Naive B cell (primary cell): ENCODE data around the gene HECTD1. TPM values are rescaled to one million over a fixed set of nuclear protein-coding genes. Genes with fewer than 3 reads are reported as not detected.
"Not testable (repeated sequence)": the region's sequence is repeated elsewhere in the genome, so short reads cannot be mapped to it uniquely, and the experiment has no call there.

ENCODE experiments used
- ATAC-seq, 2 donors: fragments of 150-1000 bp; cut with Tn5 transposase; 2 replicates each; pipeline ENCODE4 v1.10.0; 2021; ENCODE audit warnings: low read depth in 2 of 2, mild to moderate bottlenecking in 2 of 2, moderate library complexity in 2 of 2
- DNase-seq: peaks from one replicate; pipeline ENCODE4 v3.0.0; 2022
- H3K27ac Mint-ChIP-seq, 6 donors: one replicate each; pipeline ENCODE4 v1.8.0; 2020 to 2022; ENCODE audit warnings: mild to moderate bottlenecking in 6 of 6, mixed read lengths in 6 of 6, moderate library complexity in 5 of 6, inconsistent platforms in 2 of 6
- H3K27me3 Mint-ChIP-seq, 3 donors: one replicate each; pipeline ENCODE4 v1.8.0; 2021 to 2022; ENCODE audit warnings: mixed read lengths in 3 of 3, mild to moderate bottlenecking in 1 of 3
- H3K36me3 Mint-ChIP-seq, 2 donors: one replicate each; pipeline ENCODE4 v1.8.0; 2020 to 2022; ENCODE audit warnings: mixed read lengths in 2 of 2, inconsistent platforms in 1 of 2, mild to moderate bottlenecking in 1 of 2
- H3K4me1 Mint-ChIP-seq, 3 donors: one replicate each; pipeline ENCODE4 v1.8.0; 2020 to 2022; ENCODE audit warnings: mixed read lengths in 3 of 3, inconsistent platforms in 1 of 3, mild to moderate bottlenecking in 1 of 3, moderate library complexity in 1 of 3
- H3K4me3 Mint-ChIP-seq, 8 donors: one replicate each; pipeline ENCODE4 v1.8.0; 2020 to 2022; ENCODE audit warnings: mild to moderate bottlenecking in 8 of 8, mixed read lengths in 8 of 8, moderate library complexity in 8 of 8, inconsistent platforms in 2 of 8
- H3K9me3 Mint-ChIP-seq, 7 donors: one replicate each; pipeline ENCODE4 v1.8.0; 2020 to 2022; ENCODE audit warnings: mixed read lengths in 7 of 7, mild to moderate bottlenecking in 5 of 7, inconsistent platforms in 2 of 7, moderate library complexity in 1 of 7
- polyA plus RNA-seq, 6 donors: library from polyadenylated mRNA; unstranded; fragments of 300-500 nt; fragmentation: Illumina TruSeq; gene quantifications; one replicate each; pipeline ENCODE4 v1.2.3, GENCODE V29; 2021; ENCODE audit warnings: low read depth in 6 of 6

HECTD1 gene
- polyA plus RNA-seq, 6 donors from 2014 or later, result 14.5 to 42.7 (median 35.0) TPM

- Mint-ChIP-seq H3K9me3 (no peaks in the 10 kb centered on the region), H3K27ac (no peak overlapping the region), H3K27me3 (no peaks in the 10 kb centered on the region), H3K4me1 (peaks cover 7 to 12% (median 11%) of the 10 kb centered on the region in 3 donors), H3K4me3 (no peak overlapping the region), H3K36me3 (no peaks in the 10 kb centered on the region)
- no peak for DNase-seq
- no peak for ATAC-seq
These were observed 5.3 kb upstream of the HECTD1 start for GRCh38 chr14:31212893-31213292.

GRCh38 chr14:31209605-31210004, 2.0 kb upstream of the HECTD1 start:
- Mint-ChIP-seq H3K27ac (peak overlapping the region in 4 of 6 donors; percentile 64 to 99 (median 96)), H3K36me3 (no peaks in the 10 kb centered on the region), H3K4me1 (peaks cover 21 to 25% (median 21%) of the 10 kb centered on the region in 3 donors), H3K27me3 (no peaks in the 10 kb centered on the region), H3K4me3 (peak overlapping the region in 3 of 8 donors; percentile 29 to 97 (median 61)), H3K9me3 (no peaks in the 10 kb centered on the region)
- DNase-seq, result no peak
- ATAC-seq, result no peak

DNA sequence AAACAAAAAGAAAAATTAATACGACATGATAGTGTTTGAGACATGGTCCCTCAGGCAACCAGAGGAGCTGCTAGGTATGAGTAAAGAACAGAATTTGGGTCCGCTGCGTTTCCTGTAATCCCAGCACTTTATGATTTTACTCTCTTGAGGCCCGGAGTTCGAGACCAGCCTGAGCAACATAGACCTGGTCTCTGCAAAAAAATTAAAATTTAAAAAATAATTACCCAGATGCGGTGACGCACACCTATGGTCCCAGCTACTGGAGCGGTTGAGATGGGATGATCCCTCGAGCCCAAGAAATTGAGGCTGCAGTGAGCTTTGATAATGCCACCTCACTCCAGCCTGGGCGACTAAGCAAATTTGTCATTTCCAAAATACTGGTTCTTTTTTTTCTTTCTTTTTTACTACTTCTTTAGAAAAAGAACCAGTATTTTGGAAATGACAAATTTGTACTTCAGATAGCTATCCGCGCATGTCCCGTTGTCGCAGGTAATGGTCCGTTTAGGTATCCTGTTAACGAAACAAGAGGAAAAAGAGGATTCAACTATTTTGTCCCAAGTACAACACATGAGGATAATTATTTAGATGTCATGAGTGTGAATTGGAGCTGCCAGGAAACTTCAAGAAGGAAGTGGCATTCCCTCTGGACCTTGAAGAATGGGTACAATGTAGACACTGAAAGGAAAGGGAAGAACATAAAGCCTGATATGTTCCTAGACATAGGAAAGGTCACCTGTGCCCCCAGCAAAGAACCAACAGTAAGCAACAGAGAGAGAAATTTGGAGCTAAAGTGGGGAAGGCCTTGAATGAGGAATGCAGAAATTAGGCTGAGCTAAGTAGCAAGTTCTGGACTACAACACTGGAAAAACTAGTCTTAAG, 1.2 kb upstream of the HECTD1 start:
- H3K4me1 Mint-ChIP-seq, result peaks cover 21 to 26% (median 21%) of the 10 kb centered on the region in 3 donors
- ATAC-seq, result no peak
- H3K27me3 Mint-ChIP-seq, result no peaks in the 10 kb centered on the region
- peak overlapping the region; percentile 90 to 99 (median 97) for H3K4me3 Mint-ChIP-seq
- H3K27ac Mint-ChIP-seq, result peak overlapping the region; percentile 98 to 100 (median 99)
- no peaks in the 10 kb centered on the region for H3K9me3 Mint-ChIP-seq
- DNase-seq, result no peak
- no peaks in the 10 kb centered on the region for H3K36me3 Mint-ChIP-seq

GRCh38 chr14:31207287-31207754, 272 bp downstream of the HECTD1 start:
- H3K9me3 Mint-ChIP-seq, result no peaks in the 10 kb centered on the region
- peak; percentile 28 to 37 for ATAC-seq
- DNase-seq, result no peak

DNA sequence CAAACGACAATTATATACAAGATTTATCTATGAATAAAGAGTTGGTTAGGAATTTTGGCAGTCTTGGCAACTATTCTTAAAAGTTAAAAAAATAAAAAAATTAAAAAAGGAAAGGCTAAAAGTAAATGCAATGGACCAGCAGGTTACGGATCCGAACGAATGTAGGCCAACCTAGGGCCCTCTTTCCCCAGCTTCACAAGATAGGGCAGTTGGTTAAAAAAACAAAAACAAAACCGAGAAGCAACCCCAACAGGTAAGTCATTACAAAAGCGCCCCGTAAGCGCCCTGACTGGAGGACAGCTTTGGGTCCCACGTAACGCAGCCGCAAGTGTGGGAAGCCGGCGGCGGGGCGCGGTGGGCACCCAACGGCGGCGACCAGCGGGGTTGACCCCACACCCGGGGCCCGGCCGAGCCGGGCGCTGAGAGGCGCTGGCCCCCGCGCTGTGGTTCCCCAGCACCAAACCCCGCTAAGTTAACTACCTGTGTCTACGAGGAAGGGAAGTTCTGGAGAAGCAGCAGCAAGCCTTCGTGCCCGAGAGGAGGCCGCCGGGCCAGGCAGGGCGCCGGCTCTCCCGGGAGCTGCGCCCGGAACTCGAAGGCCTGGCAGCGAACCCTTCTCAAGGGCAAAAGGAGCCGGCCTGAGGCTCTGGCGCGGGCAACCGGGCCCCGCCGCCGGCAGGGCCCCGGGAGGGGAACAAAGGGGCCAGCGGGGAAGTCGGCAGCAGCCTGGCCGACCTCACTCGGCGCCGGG, 882 bp downstream of the HECTD1 start:
- ATAC-seq, result peak; percentile 9 to 10
- no peaks in the 10 kb centered on the region for H3K9me3 Mint-ChIP-seq
- peaks cover 21 to 44% (median 30%) of the 10 kb centered on the region in 3 donors for H3K4me1 Mint-ChIP-seq
- H3K4me3 Mint-ChIP-seq, result peak overlapping the region; percentile 92 to 99 (median 97)
- H3K36me3 Mint-ChIP-seq, result peaks cover 0 to 5% of the 10 kb centered on the region in 2 donors
- DNase-seq, result peak; percentile 70
- H3K27ac Mint-ChIP-seq, result peak overlapping the region; percentile 65 to 99 (median 94)
- no peaks in the 10 kb centered on the region for H3K27me3 Mint-ChIP-seq

More at GRCh38 chr14:31207287-31207754, 272 bp downstream of the HECTD1 start:
- peaks cover 0 to 5% of the 10 kb centered on the region in 2 donors for H3K36me3 Mint-ChIP-seq
- H3K4me3 Mint-ChIP-seq, result peak overlapping the region; percentile 92 to 99 (median 97)
- no peaks in the 10 kb centered on the region for H3K27me3 Mint-ChIP-seq
- H3K4me1 Mint-ChIP-seq, result peaks cover 21 to 41% (median 26%) of the 10 kb centered on the region in 3 donors
- peak overlapping the region; percentile 91 to 99 (median 94) for H3K27ac Mint-ChIP-seq

- peaks cover 22 to 47% (median 33%) of the 10 kb centered on the region in 3 donors for H3K4me1 Mint-ChIP-seq
- H3K27ac Mint-ChIP-seq, result peak overlapping the region; percentile 61 to 99 (median 84)
- DNase-seq (no peak), ATAC-seq (no peak)
- H3K4me3 Mint-ChIP-seq, result peak overlapping the region; percentile 72 to 98 (median 93)
- no peaks in the 10 kb centered on the region for H3K9me3 Mint-ChIP-seq
- H3K27me3 Mint-ChIP-seq, result no peaks in the 10 kb centered on the region
- peaks cover 0 to 5% of the 10 kb centered on the region in 2 donors for H3K36me3 Mint-ChIP-seq
These were observed 1.7 kb downstream of the HECTD1 start for GRCh38 chr14:31205681-31206535.

DNA sequence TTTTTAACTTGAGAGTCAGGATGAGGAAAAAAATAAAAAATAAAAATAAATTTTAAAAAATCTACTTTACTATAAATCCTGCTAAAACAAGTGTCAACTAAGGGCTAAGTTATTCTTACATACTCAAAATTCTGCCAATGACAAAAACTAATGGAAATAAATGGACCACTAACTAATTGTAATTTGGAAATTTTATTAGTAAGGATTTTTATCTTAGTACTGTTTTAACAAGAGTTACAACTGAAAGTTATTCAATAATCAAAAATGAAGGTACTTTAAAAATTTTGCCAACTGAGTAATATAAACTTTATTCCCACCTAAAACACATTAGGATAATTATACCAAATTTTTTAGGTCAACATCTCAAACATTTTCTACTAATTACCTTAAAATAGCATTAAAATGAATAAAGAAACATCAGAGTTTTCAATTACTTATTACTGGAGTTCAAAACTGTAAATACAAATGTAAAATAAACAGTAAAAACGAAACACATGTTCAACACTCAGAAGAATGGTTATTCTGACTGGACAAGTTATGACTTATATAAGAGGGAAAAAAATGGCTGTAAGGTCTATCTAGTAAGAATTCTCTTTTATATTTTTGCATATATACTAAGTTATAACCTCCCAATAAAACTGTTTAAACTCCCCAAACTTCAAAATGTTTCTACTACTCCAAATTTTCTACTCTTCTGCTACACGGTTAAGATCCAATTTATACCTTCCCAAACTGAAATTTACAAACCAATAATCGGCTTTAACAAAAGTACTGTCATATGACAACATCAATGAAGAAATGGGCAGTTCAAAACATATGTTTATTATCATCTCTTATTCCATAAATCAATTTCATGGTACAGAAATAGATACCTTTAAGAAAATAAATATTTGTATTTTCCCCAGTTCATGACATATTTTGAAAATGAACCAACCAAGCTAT, 2.7 kb downstream of the HECTD1 start:
- H3K4me3 Mint-ChIP-seq, result peak overlapping the region in 4 of 8 donors; percentile 44 to 75 (median 68)
- no peak for DNase-seq
- no peak for ATAC-seq
- H3K27me3 Mint-ChIP-seq, result no peaks in the 10 kb centered on the region
- H3K4me1 Mint-ChIP-seq, result peaks cover 29 to 58% (median 43%) of the 10 kb centered on the region in 3 donors
- peak overlapping the region in 4 of 6 donors; percentile 37 to 89 (median 64) for H3K27ac Mint-ChIP-seq
- peaks cover 5% of the 10 kb centered on the region in 2 donors for H3K36me3 Mint-ChIP-seq
- H3K9me3 Mint-ChIP-seq, result no peaks in the 10 kb centered on the region

- not testable (repeated sequence) for H3K9me3 Mint-ChIP-seq, DNase-seq, H3K27me3 Mint-ChIP-seq, ATAC-seq, H3K36me3 Mint-ChIP-seq
- peak overlapping the region in 2 of 6 donors; percentile 32 to 66 for H3K27ac Mint-ChIP-seq
- H3K4me3 Mint-ChIP-seq, result peak overlapping the region in 1 of 8 donors; percentile 45
- H3K4me1 Mint-ChIP-seq, result peaks cover 28 to 59% (median 42%) of the 10 kb centered on the region in 3 donors
These were observed 3.5 kb downstream of the HECTD1 start for GRCh38 chr14:31203899-31204592.

DNA sequence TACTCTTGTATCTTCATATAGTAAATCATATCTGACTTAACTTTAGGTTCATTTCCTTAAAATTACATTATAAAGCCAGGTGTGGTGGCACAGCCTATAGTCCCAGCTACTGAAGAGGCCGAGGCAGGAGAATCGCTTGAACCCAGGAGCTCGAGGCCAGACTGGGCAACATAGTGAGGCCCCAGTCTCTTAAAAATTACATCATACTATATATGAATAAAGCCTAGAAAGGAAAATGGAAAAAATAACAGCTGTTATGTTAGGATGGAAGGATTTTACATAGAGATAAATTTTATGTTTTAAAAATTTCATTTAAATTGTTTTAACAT, 4.2 kb downstream of the HECTD1 start:
- ATAC-seq (no peak), DNase-seq (no peak)
- H3K9me3 Mint-ChIP-seq, result no peaks in the 10 kb centered on the region
- peaks cover 5 to 8% of the 10 kb centered on the region in 2 donors for H3K36me3 Mint-ChIP-seq
- H3K27ac Mint-ChIP-seq, result peak overlapping the region in 4 of 6 donors; percentile 60 to 78 (median 66)
- peak overlapping the region in 1 of 8 donors; percentile 45 for H3K4me3 Mint-ChIP-seq
- peaks cover 24 to 57% (median 40%) of the 10 kb centered on the region in 3 donors for H3K4me1 Mint-ChIP-seq
- H3K27me3 Mint-ChIP-seq, result no peaks in the 10 kb centered on the region

DNA sequence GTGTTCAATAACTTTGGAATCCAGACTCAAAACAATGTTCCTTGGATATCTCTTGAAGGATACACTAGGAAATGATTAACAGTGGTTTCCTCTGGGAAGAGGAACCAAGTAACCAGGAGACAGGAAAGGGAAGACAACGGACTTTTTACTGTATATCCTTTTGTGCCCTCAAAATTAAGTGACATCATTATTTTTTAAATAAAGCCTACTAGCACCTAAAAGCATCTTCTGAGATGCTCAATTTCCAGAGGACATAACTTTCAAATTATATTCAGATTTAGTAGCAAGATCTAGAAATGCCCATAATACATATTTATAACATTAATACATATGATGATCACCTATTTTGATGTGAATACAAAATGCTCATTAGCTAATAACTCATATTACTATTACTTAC, 6.5 kb downstream of the HECTD1 start:
- H3K27me3 Mint-ChIP-seq, result no peaks in the 10 kb centered on the region
- peaks cover 29 to 67% (median 55%) of the 10 kb centered on the region in 3 donors for H3K4me1 Mint-ChIP-seq
- H3K27ac Mint-ChIP-seq, result peak overlapping the region in 2 of 6 donors; percentile 32 to 92
- no peak for ATAC-seq
- peaks cover 5 to 8% of the 10 kb centered on the region in 2 donors for H3K36me3 Mint-ChIP-seq
- H3K4me3 Mint-ChIP-seq, result no peak overlapping the region
- DNase-seq, result no peak
- H3K9me3 Mint-ChIP-seq, result no peaks in the 10 kb centered on the region

- Mint-ChIP-seq H3K9me3 (no peaks in the 10 kb centered on the region), H3K36me3 (peaks cover 5 to 8% of the 10 kb centered on the region in 2 donors), H3K27me3 (no peaks in the 10 kb centered on the region), H3K4me3 (no peak overlapping the region), H3K27ac (peak overlapping the region in 5 of 6 donors; percentile 32 to 92 (median 58)), H3K4me1 (peaks cover 25 to 63% (median 52%) of the 10 kb centered on the region in 3 donors)
- no peak for ATAC-seq
- no peak for DNase-seq
These were observed 6.9 kb downstream of the HECTD1 start for GRCh38 chr14:31200702-31200990.
